Fibroblast of lung (primary cell): ENCODE measurements around the gene IDUA. TPM values are rescaled to one million over a fixed set of nuclear protein-coding genes. Genes with fewer than 3 reads are reported as not detected.

Experiments used
- DNase-seq, 2 donors: peaks; one replicate each; pipeline versions ENCODE4 v3.0.0 to v3.0.0-alpha.2; 2010; ENCODE audit warnings: low read depth in 2 of 2
- H2AFZ ChIP-seq: 2 replicates; pipeline ENCODE4 v1.5.1; 2012; ENCODE audit warnings: low read length, control low read depth, inconsistent platforms
- H3K27ac ChIP-seq: 2 replicates; pipeline ENCODE4 v1.5.1; 2011; ENCODE audit warnings: low read length, control low read depth; ENCODE audit not compliant: insufficient read depth
- H3K27me3 ChIP-seq: 2 replicates; pipeline ENCODE4 v1.5.1; 2011; ENCODE audit warnings: mild to moderate bottlenecking, low read length; ENCODE audit not compliant: control insufficient read depth, insufficient read depth
- H3K36me3 ChIP-seq: 2 replicates; pipeline ENCODE4 v1.5.1; 2011; ENCODE audit warnings: low read length; ENCODE audit not compliant: control insufficient read depth, insufficient read depth
- H3K4me1 ChIP-seq: 2 replicates; pipeline ENCODE4 v1.5.1; 2011; ENCODE audit warnings: low read length; ENCODE audit not compliant: control insufficient read depth, insufficient read depth; ENCODE audit errors: extremely low read depth
- H3K4me2 ChIP-seq: 2 replicates; pipeline ENCODE4 v1.5.1; 2011; ENCODE audit warnings: low read length, control low read depth; ENCODE audit not compliant: insufficient read depth; ENCODE audit errors: extremely low read depth
- H3K4me3 ChIP-seq, 4 experiments: fragments of 200-600 bp in 1 of 4; sonication (generic) in 1 of 4; replicated peaks in 1 of 4; 2 replicates each; pipeline ENCODE4 v1.5.1; 2011 to 2016; ENCODE audit warnings: low read length in 4 of 4, low read depth in 3 of 4, mild to moderate bottlenecking in 3 of 4, control low read depth in 2 of 4, inconsistent platforms in 1 of 4, mixed read lengths in 1 of 4; ENCODE audit not compliant: insufficient read depth in 1 of 4; ENCODE audit errors: control extremely low read depth in 1 of 4
- H3K79me2 ChIP-seq: 2 replicates; pipeline ENCODE4 v1.5.1; 2012; ENCODE audit warnings: mild to moderate bottlenecking, low read length, inconsistent platforms; ENCODE audit not compliant: control insufficient read depth, insufficient read depth
- H3K9ac ChIP-seq: 2 replicates; pipeline ENCODE4 v1.5.1; 2011; ENCODE audit warnings: mild to moderate bottlenecking, low read length, control low read depth; ENCODE audit not compliant: insufficient read depth
- H3K9me3 ChIP-seq: 2 replicates; pipeline ENCODE4 v1.5.1; 2012; ENCODE audit warnings: low read depth, low read length; ENCODE audit not compliant: control insufficient read depth, insufficient read depth
- H4K20me1 ChIP-seq: 2 replicates; pipeline ENCODE4 v1.5.1; 2011; ENCODE audit warnings: low read length; ENCODE audit not compliant: control insufficient read depth, insufficient read depth; ENCODE audit errors: extremely low read depth
- CTCF ChIP-seq, 2 donors: IDR thresholded peaks in 1 of 2; conservative IDR thresholded peaks in 1 of 2; 1 replicate in 1 of 2; 2 replicates in 1 of 2; pipeline ENCODE4 v1.5.1; 2011 to 2012; ENCODE audit warnings: low read length in 2 of 2, control low read depth in 1 of 2, inconsistent platforms in 1 of 2, low read depth in 1 of 2, mild to moderate bottlenecking in 1 of 2
- EZH2 ChIP-seq: IDR thresholded peaks from 2 replicates; pipeline ENCODE4 v1.5.1; 2012; ENCODE audit warnings: low read length, control low read depth, mild to moderate bottlenecking; ENCODE audit errors: missing control alignments
- polyA plus RNA-seq, 2 donors: library from polyadenylated mRNA; depleted of rRNA in 1 of 2; stranded (reverse) in 1 of 2; unstranded in 1 of 2; fragments of >200 nt; gene quantifications; 2 replicates each; pipeline ENCODE4 v1.2.1, GENCODE V29; 2011 to 2012; ENCODE audit warnings: missing spikeins in 1 of 2
- total RNA-seq: library from RNA; depleted of rRNA; stranded (reverse); fragments of >200 nt; gene quantifications from 2 replicates; pipeline ENCODE4 v1.2.1, GENCODE V29; 2014

The IDUA gene
- total and polyA plus RNA-seq, 2 donors (not counting 1 experiment from before 2014, with no cell fraction given), result 3.1 to 11.1 TPM

- Histone ChIP-seq H3K27me3 (no peaks in the 10 kb centered on the region), H4K20me1 (no peaks in the 10 kb centered on the region), H3K4me1 (no peaks in the 10 kb centered on the region), H3K79me2 (no peaks in the 10 kb centered on the region), H3K4me3 (no peak overlapping the region), H3K9me3 (no peaks in the 10 kb centered on the region), H3K36me3 (peaks cover 2% of the 10 kb centered on the region), H3K4me2 (no peak overlapping the region), H3K27ac (no peak overlapping the region), H2AFZ (no peak overlapping the region), H3K9ac (no peak overlapping the region)
- TF ChIP-seq CTCF (conservative IDR thresholded peaks at IDR 0.05 in 1 of 2, IDR thresholded peaks at IDR 0.05 in 1 of 2; ENCODE audit: low read depth in 1 of 2, low read length in 2 of 2) (no peak), EZH2 (no peak)
- DNase-seq, result no peak
These were observed 33.8 kb upstream of the IDUA start for GRCh38 chr4:952881-953573.

- Histone ChIP-seq H3K9me3 (no peaks in the 10 kb centered on the region), H2AFZ (no peak overlapping the region), H3K79me2 (no peaks in the 10 kb centered on the region), H3K4me2 (no peak overlapping the region), H3K27ac (no peak overlapping the region), H3K36me3 (peaks cover 2% of the 10 kb centered on the region), H3K4me3 (no peak overlapping the region), H4K20me1 (no peaks in the 10 kb centered on the region), H3K27me3 (no peaks in the 10 kb centered on the region), H3K9ac (no peak overlapping the region), H3K4me1 (no peaks in the 10 kb centered on the region)
- TF ChIP-seq CTCF (conservative IDR thresholded peaks at IDR 0.05 in 1 of 2, IDR thresholded peaks at IDR 0.05 in 1 of 2; ENCODE audit: low read depth in 1 of 2, low read length in 2 of 2) (no peak), EZH2 (no peak)
- DNase-seq, result no peak
These were observed 33.3 kb upstream of the IDUA start for GRCh38 chr4:953574-953915.

- H3K27me3 ChIP-seq, result no peaks in the 10 kb centered on the region
- H3K36me3 ChIP-seq, result peaks cover 5% of the 10 kb centered on the region
- no peaks in the 10 kb centered on the region for H3K79me2 ChIP-seq
- no peaks in the 10 kb centered on the region for H3K4me1 ChIP-seq
- H3K4me3 ChIP-seq, result no peak overlapping the region
- no peaks in the 10 kb centered on the region for H4K20me1 ChIP-seq
- no peak overlapping the region for H3K4me2 ChIP-seq
- no peak overlapping the region for H3K9ac ChIP-seq
- no peak overlapping the region for H3K27ac ChIP-seq
- no peak for TF ChIP-seq CTCF (conservative IDR thresholded peaks at IDR 0.05 in 1 of 2, IDR thresholded peaks at IDR 0.05 in 1 of 2; ENCODE audit: low read depth in 1 of 2, low read length in 2 of 2)
- TF ChIP-seq EZH2, result no peak
- H3K9me3 ChIP-seq, result no peaks in the 10 kb centered on the region
- H2AFZ ChIP-seq, result no peak overlapping the region
- DNase-seq, result no peak
These were observed 32.4 kb upstream of the IDUA start for GRCh38 chr4:954211-955020.
